Measurements from ENCODE around the gene DNAJC18.
"Not testable (repeated sequence)": the region's sequence is repeated elsewhere in the genome, so short reads cannot be mapped to it uniquely, and the experiment has no call there.

The DNAJC18 gene

GRCh38 chr5:139402561-139403158 is 36.7 kb downstream of the DNAJC18 start:
- no peak for DNase-seq

- no peak for DNase-seq
Measured at GRCh38 chr5:139401546-139401945, 37.8 kb downstream of the DNAJC18 start.

- no peak for DNase-seq
Measured at GRCh38 chr5:139399501-139400121, 39.7 kb downstream of the DNAJC18 start.

GRCh38 chr5:139397921-139398320 is 41.4 kb downstream of the DNAJC18 start:
- DNase-seq: no peak

GRCh38 chr5:139396691-139397090 is 42.6 kb downstream of the DNAJC18 start:
- no peak for DNase-seq

- DNase-seq: no peak
Measured at GRCh38 chr5:139395844-139396640, 43.3 kb downstream of the DNAJC18 start.

GRCh38 chr5:139394654-139395566 is 44.4 kb downstream of the DNAJC18 start, which contains the start of gene PROB1:
TSS of gene PROB1 (minus strand) at chr5:139395104. CDS start at chr5:139395081, 23 bp downstream.
- DNase-seq: no peak

GRCh38 chr5:139394123-139394653 is 45.1 kb downstream of the DNAJC18 start:
- no peak for DNase-seq

- DNase-seq: no peak
Measured at GRCh38 chr5:139393497-139394122, 45.7 kb downstream of the DNAJC18 start.

GRCh38 chr5:139392678-139393496 is 46.4 kb downstream of the DNAJC18 start:
- no peak for DNase-seq

- DNase-seq: no peak
Measured at GRCh38 chr5:139392324-139392677, 47.0 kb downstream of the DNAJC18 start.

GRCh38 chr5:139391570-139392323 is 47.6 kb downstream of the DNAJC18 start:
- DNase-seq: no peak

GRCh38 chr5:139390639-139391569 is 48.4 kb downstream of the DNAJC18 start:
- no peak for DNase-seq

GRCh38 chr5:139389701-139390638 is 49.4 kb downstream of the DNAJC18 start, which contains the start of gene MZB1:
TSS of gene MZB1 (minus strand) at chr5:139389913. CDS start at chr5:139389856, 57 bp downstream.
- no peak for DNase-seq

GRCh38 chr5:139388198-139388821 is 51.0 kb downstream of the DNAJC18 start:
- peak in 1 of 2 donors; percentile 16 for DNase-seq

- DNase-seq: no peak
Measured at GRCh38 chr5:139387611-139388197, 51.6 kb downstream of the DNAJC18 start.

- not testable (repeated sequence) for DNase-seq
Measured at GRCh38 chr5:139386956-139387355, 52.4 kb downstream of the DNAJC18 start.
